ENCODE results near the gene B4GALNT4. TPM values are rescaled to one million over a fixed set of nuclear protein-coding genes. Genes with fewer than 3 reads are reported as not detected.
"Not testable (repeated sequence)": the region's sequence is repeated elsewhere in the genome, so short reads cannot be mapped to it uniquely, and the experiment has no call there.

Gene B4GALNT4
- total and polyA plus RNA-seq, 12 donors, result 0.09 to 1.7 (median 0.56) TPM; not detected in 3

DNA sequence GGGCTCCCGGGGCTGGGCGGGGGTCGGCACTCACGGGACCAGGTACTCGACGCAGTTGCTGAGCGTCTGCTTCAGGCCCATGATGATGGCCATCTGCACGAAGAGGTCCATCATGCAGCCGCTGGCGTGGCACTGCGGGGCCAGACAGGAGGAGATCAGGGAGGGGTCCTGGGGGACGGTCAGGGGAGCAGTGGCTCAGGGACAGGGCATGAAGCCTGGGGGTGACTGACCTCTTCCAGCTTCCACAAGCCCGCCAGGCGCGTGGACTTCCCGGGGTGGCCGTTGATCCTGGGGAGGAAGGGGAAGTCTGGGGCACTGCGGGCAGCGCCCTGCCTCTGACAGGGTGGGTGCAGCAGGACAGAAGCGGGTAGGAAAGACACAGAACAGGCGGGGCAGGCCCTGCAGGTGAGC lies 51.6 kb downstream of the B4GALNT4 start:
- Histone ChIP-seq H3K27ac (no peak overlapping the region), H3K9me3 (peaks cover 0 to 3% (median 0%) of the 10 kb centered on the region in 11 donors), H3K4me3 (no peak overlapping the region), H3K36me3 (no peaks in the 10 kb centered on the region), H3K27me3 (peaks cover 9 to 87% (median 61%) of the 10 kb centered on the region in 7 donors), H3K4me1 (peaks cover 0 to 21% (median 6%) of the 10 kb centered on the region in 9 donors)
- ATAC-seq (no peak), DNase-seq (peak in 1 of 2 donors; percentile 8)
- intact Hi-C loops (cut with DNase I), result no loop called here
- no peak for TF ChIP-seq CTCF (IDR thresholded peaks at IDR 0.05)
- WGBS, 2 donors, result 83 to 89% methylated on average over 18 to 21 of the region's 21 CpGs

DNA sequence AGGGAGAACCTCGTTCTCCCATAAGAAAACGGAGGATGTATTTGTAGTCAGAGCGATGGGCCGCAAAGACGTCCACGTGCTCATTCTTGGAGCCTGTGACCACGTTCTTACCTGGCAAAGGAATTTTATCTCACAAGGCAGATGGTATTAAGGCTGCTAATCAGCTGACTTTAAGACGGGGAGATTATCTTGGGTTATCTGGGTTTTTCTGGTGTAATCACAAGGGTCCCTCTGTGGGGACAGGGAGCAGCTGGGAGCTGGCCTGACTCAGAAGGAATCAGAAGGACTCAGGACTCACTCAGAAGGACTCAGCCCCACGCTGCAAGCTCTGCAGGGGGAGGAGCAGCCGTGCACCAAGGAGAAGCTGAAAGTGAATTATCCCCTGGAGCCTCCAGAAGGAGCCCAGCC lies 53.0 kb downstream of the B4GALNT4 start:
- intact Hi-C loops (cut with DNase I), result no loop called here
- peaks cover 0 to 3% (median 0%) of the 10 kb centered on the region in 11 donors for H3K9me3 ChIP-seq
- peaks cover 0 to 81% (median 52%) of the 10 kb centered on the region in 7 donors for H3K27me3 ChIP-seq
- peaks cover 0 to 11% (median 0%) of the 10 kb centered on the region in 9 donors for H3K4me1 ChIP-seq
- TF ChIP-seq CTCF (IDR thresholded peaks at IDR 0.05), result no peak
- no peak overlapping the region for H3K27ac ChIP-seq
- no peak for ATAC-seq
- no peak overlapping the region for H3K4me3 ChIP-seq
- H3K36me3 ChIP-seq, result no peaks in the 10 kb centered on the region
- 56 to 60% methylated on average over 10 of the region's 10 CpGs for WGBS, 2 donors
- DNase-seq, result no peak

GRCh38 chr11:424232-424631 lies 54.9 kb downstream of the B4GALNT4 start:
- no peak overlapping the region for H3K27ac ChIP-seq
- no peak for TF ChIP-seq CTCF (IDR thresholded peaks at IDR 0.05)

DNA sequence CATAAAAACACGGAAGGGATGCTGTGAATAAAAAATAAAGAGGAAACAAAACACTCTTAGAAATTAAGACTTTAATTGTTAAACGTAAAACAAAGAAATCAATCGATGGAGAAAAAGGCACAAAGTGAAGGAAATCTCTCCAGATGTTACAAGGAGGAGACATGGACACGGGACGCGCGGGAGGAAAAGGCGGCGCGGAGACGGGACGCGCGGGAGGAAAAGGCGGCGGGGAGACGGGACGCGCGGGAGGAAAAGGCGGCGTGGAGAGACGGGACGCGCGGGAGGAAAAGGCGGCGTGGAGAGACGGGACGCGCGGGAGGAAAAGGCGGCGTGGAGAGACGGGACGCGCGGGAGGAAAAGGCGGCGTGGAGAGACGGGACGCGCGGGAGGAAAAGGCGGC lies 55.5 kb downstream of the B4GALNT4 start:
- H3K27me3 ChIP-seq, result peaks cover 0 to 56% (median 28%) of the 10 kb centered on the region in 7 donors
- H3K9me3 ChIP-seq; DNase-seq; intact Hi-C loops (cut with DNase I); H3K4me1 ChIP-seq; ATAC-seq; H3K27ac ChIP-seq; H3K4me3 ChIP-seq; H3K36me3 ChIP-seq: not testable (repeated sequence)
- 22 to 41% methylated on average over 27 to 34 of the region's 45 CpGs for WGBS, 2 donors

More at GRCh38 chr11:424232-424631, 54.9 kb downstream of the B4GALNT4 start:
- Histone ChIP-seq H3K27me3 (peaks cover 0 to 62% (median 33%) of the 10 kb centered on the region in 7 donors), H3K4me3 (no peak overlapping the region), H3K36me3 (no peaks in the 10 kb centered on the region), H3K9me3 (peaks cover 0 to 3% (median 0%) of the 10 kb centered on the region in 11 donors), H3K4me1 (peaks cover 0 to 5% (median 0%) of the 10 kb centered on the region in 9 donors)
- ATAC-seq (no peak), DNase-seq (no peak)
- intact Hi-C loops (cut with DNase I), result no loop called here
- WGBS, 2 donors, result 89 to 91% methylated on average over 4 of the region's 4 CpGs

DNA sequence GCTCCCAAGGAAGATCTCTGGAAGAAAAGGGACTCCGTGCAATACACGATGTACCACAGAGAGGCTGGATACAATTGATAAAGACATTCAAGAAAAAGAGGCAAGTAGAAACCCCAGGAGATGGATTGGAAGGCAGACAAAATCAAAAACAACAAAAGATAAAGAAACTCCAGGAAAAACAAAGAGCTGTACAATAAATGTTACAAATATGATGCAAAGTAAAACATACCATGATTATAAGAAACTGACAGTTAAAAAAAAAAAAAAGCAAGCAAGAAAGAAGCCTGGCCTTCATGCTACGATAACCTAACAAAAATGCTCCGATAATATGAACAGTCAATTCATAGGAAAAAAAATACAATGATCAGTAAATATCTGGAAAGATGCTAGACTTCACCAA lies 56.0 kb downstream of the B4GALNT4 start:
- peaks cover 0 to 51% (median 23%) of the 10 kb centered on the region in 7 donors for H3K27me3 ChIP-seq

More for the DNA sequence above, 56.0 kb downstream of the B4GALNT4 start:
- ATAC-seq (no peak), DNase-seq (no peak)
- 63 to 68% methylated on average over 4 of the region's 4 CpGs for WGBS, 2 donors
- intact Hi-C loops (cut with DNase I), result no loop called here
- Histone ChIP-seq H3K4me1 (peaks cover 0 to 1% (median 0%) of the 10 kb centered on the region in 9 donors), H3K9me3 (peaks cover 0 to 3% (median 0%) of the 10 kb centered on the region in 11 donors), H3K27ac (no peak overlapping the region), H3K36me3 (no peaks in the 10 kb centered on the region), H3K4me3 (no peak overlapping the region)
- no peak for TF ChIP-seq CTCF (IDR thresholded peaks at IDR 0.05)

Data from heart right ventricle (tissue), 16 donors.